ENCODE measurements around the gene ARG2. TPM values are rescaled to one million over a fixed set of nuclear protein-coding genes. Genes with fewer than 3 reads are reported as not detected.

Gene ARG2
- total and polyA plus RNA-seq, 10 of the 15 experiments (the other 5 are each of a cell fraction or from before 2014, with no cell fraction given) = 0.48 to 7.8 (median 1.1) TPM

GRCh38 chr14:67695394-67695949 lies 75.8 kb downstream of the ARG2 start, which contains the start of gene RDH11 (continued):
- peak; percentile 89 for TF ChIP-seq POLR2AphosphoS5 (IDR thresholded peaks at IDR 0.05; ENCODE audit: low read length)
- peak; percentile 58; the same call in 1 of the 2 replicates for TF ChIP-seq SIN3A (IDR thresholded peaks at IDR 0.05; ENCODE audit: low read depth, low read length)

GRCh38 chr14:67697006-67697405 lies 77.3 kb downstream of the ARG2 start:
- FAIRE-seq = no peak
- intact Hi-C loops (cut with micrococcal nuclease; ENCODE audit: unreplicated experiment) = no loop called here
- Histone ChIP-seq H2AFZ (ENCODE audit: control insufficient read depth, low read depth, low read length) (no peak overlapping the region), H3K9me3 (replicated peaks; ENCODE audit: control insufficient read depth, insufficient read depth, low read length) (no peaks in the 10 kb centered on the region), H4K20me1 (ENCODE audit: control insufficient read depth, insufficient read depth) (no peaks in the 10 kb centered on the region), H3K27me3 (replicated peaks in 1 of 2; ENCODE audit: control insufficient read depth in 2 of 2, insufficient read depth in 2 of 2, low read length in 1 of 2) (no peaks in the 10 kb centered on the region), H3K79me2 (ENCODE audit: control insufficient read depth, insufficient read depth, low read length) (peaks cover 20% of the 10 kb centered on the region), H3K27ac (ENCODE audit: control insufficient read depth, insufficient read depth) (no peak overlapping the region), H3K36me3 (ENCODE audit: control insufficient read depth in 2 of 2, insufficient read depth in 2 of 2, low read length in 1 of 2) (no peaks in the 10 kb centered on the region), H3K4me1 (ENCODE audit: control insufficient read depth, insufficient read depth, low read length) (no peaks in the 10 kb centered on the region), H3K9ac (ENCODE audit: control insufficient read depth, insufficient read depth, low read length) (no peak overlapping the region), H3K4me3 (no peak overlapping the region), H3K4me2 (ENCODE audit: control insufficient read depth, insufficient read depth) (no peak overlapping the region)
- RAD21 ChIA-PET (ENCODE audit: unreplicated experiment) = interaction anchor here (1.7 to 8.5 kb wide), 2 partner anchors 29 to 96 kb away, joined by 4 to 144 read pairs; partner anchors contain the start of gene PIGH
- 96% methylated on average over 4 of the region's 4 CpGs for WGBS (ENCODE audit: insufficient coverage, insufficient replicate concordance, low lambda C conversion rate, missing lambda C conversion rate)
- CTCF ChIA-PET = interaction anchor here (1.1 to 12.3 kb wide), 3 partner anchors 9 to 115 kb away, joined by 3 to 359 read pairs (median 223); partner anchors contain the start of gene VTI1B
- SMC1A ChIA-PET (ENCODE audit: uncharacterized antibody, unreplicated experiment) = interaction anchor here (0.9 to 2.5 kb wide), 7 partner anchors 11 to 271 kb away, joined by 3 to 8 read pairs (median 3); no protein-coding TSS in a partner anchor
- DNase-seq (ENCODE audit: low read depth, low spot score) = no peak
- in situ Hi-C loops (cut with MboI) = no loop called here
- no peak for ATAC-seq
- POLR2A ChIA-PET = interaction anchor here (1.7 kb wide), 1 partner anchor 26 kb away, joined by 4 read pairs; no protein-coding TSS in a partner anchor
- no TSS peak for BruUV-seq (replicated peaks)
- TF ChIP-seq MXI1 (IDR thresholded peaks at IDR 0.05; ENCODE audit: low read depth, low read length) = no peak
- no peak for TF ChIP-seq ZBTB33 (IDR thresholded peaks at IDR 0.05)
- no peak for TF ChIP-seq PRDM15 (CRISPR knock-in tag; IDR thresholded peaks at IDR 0.05)
- no peak for TF ChIP-seq IRF4 (IDR thresholded peaks at IDR 0.05; ENCODE audit: low read depth, low read length)
- no peak for TF ChIP-seq CREB1 (IDR thresholded peaks at IDR 0.05; ENCODE audit: low read depth)
- TF ChIP-seq CEBPB (IDR thresholded peaks at IDR 0.05; ENCODE audit: borderline replicate concordance in 1 of 2, low read depth in 2 of 2, low read length in 2 of 2) = no peak
- no peak for TF ChIP-seq NR2F1 (conservative IDR thresholded peaks at IDR 0.05)
- TF ChIP-seq MLLT1 (IDR thresholded peaks at IDR 0.05) = no peak
- no peak for TF ChIP-seq RELA (IDR thresholded peaks at IDR 0.05; ENCODE audit: borderline replicate concordance, partially characterized antibody)
- TF ChIP-seq BCLAF1 (IDR thresholded peaks at IDR 0.05) = no peak
